SU-DHL-6 (cell line): Measurements from ENCODE around the gene ACACA.

Source experiments
- H2AFZ ChIP-seq: fragments of 200-600 bp; sonication (generic); 2 replicates; pipeline ENCODE4 v1.6.1; 2014; ENCODE audit warnings: low read depth, mild to moderate bottlenecking, moderate library complexity, mixed read lengths, antibody characterized with exemption, low read length; ENCODE audit not compliant: severe bottlenecking
- H3F3A ChIP-seq: fragments of 200-600 bp; shearing (Covaris generic); 2 replicates; pipeline ENCODE4 v1.6.0; 2016; ENCODE audit warnings: antibody characterized with exemption, mild to moderate bottlenecking; ENCODE audit not compliant: insufficient read depth
- H3K27ac ChIP-seq: fragments of 200-600 bp; sonication (generic); 2 replicates; pipeline ENCODE4 v1.5.1; 2016; ENCODE audit warnings: low read depth, mild to moderate bottlenecking, low read length, moderate library complexity, mixed read lengths
- H3K27me3 ChIP-seq: fragments of 200-600 bp; sonication (generic), shearing (Covaris generic); 2 replicates; pipeline ENCODE4 v1.6.0; 2014; ENCODE audit warnings: mild to moderate bottlenecking, low read length
- H3K36me3 ChIP-seq: fragments of 200-600 bp; sonication (generic); 2 replicates; pipeline ENCODE4 v1.6.1; 2014; ENCODE audit warnings: mild to moderate bottlenecking, low read length, mixed read lengths
- H3K4me2 ChIP-seq: fragments of 300-600, 200-600 bp; shearing (Covaris generic), sonication (generic); 2 replicates; pipeline ENCODE4 v1.6.0; 2014; ENCODE audit warnings: low read length, low read depth, mild to moderate bottlenecking; ENCODE audit not compliant: poor library complexity, severe bottlenecking
- H3K4me3 ChIP-seq: fragments of 200-600 bp; sonication (generic); 2 replicates; pipeline ENCODE4 v1.5.1; 2014; ENCODE audit warnings: antibody characterized with exemption, low read length, mild to moderate bottlenecking, mixed read lengths; ENCODE audit not compliant: insufficient read depth, poor library complexity, severe bottlenecking
- H3K79me2 ChIP-seq: fragments of 200-600 bp; sonication (generic); 2 replicates; pipeline ENCODE4 v1.6.1; 2014; ENCODE audit warnings: mild to moderate bottlenecking, low read length, moderate library complexity; ENCODE audit not compliant: insufficient read depth
- H3K9ac ChIP-seq: fragments of 200-600 bp; sonication (generic); 2 replicates; pipeline ENCODE4 v1.7.0; 2014; ENCODE audit warnings: mild to moderate bottlenecking, low read length
- H3K9me2 ChIP-seq: fragments of 200-600 bp; sonication (generic); replicated peaks from 2 replicates; pipeline ENCODE4 v1.6.1; 2014; ENCODE audit warnings: low read length; ENCODE audit not compliant: insufficient read depth
- H3K9me3 ChIP-seq: fragments of 200-600 bp; sonication (generic); 2 replicates; pipeline ENCODE4 v1.6.1; 2014; ENCODE audit warnings: low read length, mixed read lengths; ENCODE audit not compliant: insufficient read depth
- H4K20me1 ChIP-seq: fragments of 200-600 bp; sonication (generic); 2 replicates; pipeline ENCODE4 v1.6.1; 2014; ENCODE audit warnings: low read depth, mild to moderate bottlenecking, antibody characterized with exemption, low read length, moderate library complexity, mixed read lengths
- CTCF ChIP-seq: fragments of 200-600 bp; sonication (generic); IDR thresholded peaks from one replicate; pipeline ENCODE4 v1.5.1; 2017; ENCODE audit warnings: antibody characterized with exemption, mild to moderate bottlenecking, low read length, moderate library complexity; ENCODE audit not compliant: insufficient read depth, poor library complexity, severe bottlenecking
- EZH2phosphoT487 ChIP-seq: fragments of 200-600 bp; sonication (generic), shearing (Covaris generic); conservative IDR thresholded peaks from 2 replicates; pipeline ENCODE4 v1.6.1; 2018; ENCODE audit warnings: mild to moderate bottlenecking, antibody characterized with exemption, low read length, moderate library complexity, mixed read lengths

ACACA gene

GRCh38 chr17:37045351-37045922, 361.2 kb downstream of the ACACA start:
- Histone ChIP-seq H3K4me3 (no peak overlapping the region), H3K9ac (no peak overlapping the region), H3K4me2 (no peak overlapping the region)

GRCh38 chr17:37043201-37043600, 363.4 kb downstream of the ACACA start:
- TF ChIP-seq CTCF (no peak), EZH2phosphoT487 (no peak)
- Histone ChIP-seq H3K27ac (no peak overlapping the region), H2AFZ (no peak overlapping the region), H3K9me2 (no peaks in the 10 kb centered on the region), H3K4me2 (no peak overlapping the region), H3K9ac (no peak overlapping the region), H3F3A (peaks cover 11% of the 10 kb centered on the region; the same call in 1 of the 2 replicates), H3K9me3 (no peaks in the 10 kb centered on the region), H4K20me1 (no peaks in the 10 kb centered on the region; the same call in 1 of the 2 replicates), H3K36me3 (0 out of 2 replicates have a peak, but pooled peaks cover 4% of the 10 kb centered on the region), H3K4me3 (no peak overlapping the region), H3K27me3 (no peaks in the 10 kb centered on the region), H3K79me2 (no peaks in the 10 kb centered on the region)

More at GRCh38 chr17:37045351-37045922, 361.2 kb downstream of the ACACA start:
- Histone ChIP-seq H3K9me2 (no peaks in the 10 kb centered on the region), H3K27me3 (no peaks in the 10 kb centered on the region), H3K27ac (no peak overlapping the region), H2AFZ (no peak overlapping the region), H4K20me1 (no peaks in the 10 kb centered on the region; the same call in 1 of the 2 replicates), H3F3A (peaks cover 11% of the 10 kb centered on the region; the same call in 1 of the 2 replicates), H3K36me3 (0 out of 2 replicates have a peak, but pooled peaks cover 4% of the 10 kb centered on the region), H3K79me2 (peaks cover 3% of the 10 kb centered on the region; the same call in 1 of the 2 replicates), H3K9me3 (no peaks in the 10 kb centered on the region)
- TF ChIP-seq CTCF (no peak), EZH2phosphoT487 (no peak)

GRCh38 chr17:37041932-37042331, 364.7 kb downstream of the ACACA start:
- H3K4me3 ChIP-seq = no peak overlapping the region
- no peak overlapping the region for H3K9ac ChIP-seq
- no peak overlapping the region for H3K4me2 ChIP-seq
- no peak overlapping the region for H3K27ac ChIP-seq
- H3K36me3 ChIP-seq = 0 out of 2 replicates have a peak, but pooled peaks cover 4% of the 10 kb centered on the region
- no peaks in the 10 kb centered on the region for H3K9me3 ChIP-seq
- H4K20me1 ChIP-seq = no peaks in the 10 kb centered on the region; the same call in 1 of the 2 replicates
- H3K9me2 ChIP-seq = no peaks in the 10 kb centered on the region
- H3F3A ChIP-seq = peaks cover 5% of the 10 kb centered on the region; the same call in 1 of the 2 replicates
- H2AFZ ChIP-seq = no peak overlapping the region
- H3K79me2 ChIP-seq = no peaks in the 10 kb centered on the region
- TF ChIP-seq CTCF (no peak), EZH2phosphoT487 (no peak)
- no peaks in the 10 kb centered on the region for H3K27me3 ChIP-seq
